Cardiac septum (tissue), 1 donor: Measurements from ENCODE around the gene PKP1. TPM values are rescaled to one million over a fixed set of nuclear protein-coding genes. Genes with fewer than 3 reads are reported as not detected.

Experiments
- DNase-seq: peaks from one replicate; pipeline ENCODE4 v3.0.0-alpha.2; 2020; ENCODE audit warnings: low spot score
- intact Hi-C: fragments of 100-400 bp; cut with DNase I; formaldehyde crosslinking; loops from one replicate; pipeline ENCODE4 v1.14.0; 2022
- total RNA-seq: library from RNA; stranded (reverse); fragmentation: NEBNext Ultra II Directional; extraction: Animal tissue kit (Norgen Biotek cat#: 25700); gene quantifications from one replicate; pipeline ENCODE4 v1.2.1, GENCODE V29; 2021
- donor health status: DM: no; HTN: no; CAD: no.

Gene PKP1
- total RNA-seq, 1 donor from 2014 or later, result 0.16 TPM

DNA sequence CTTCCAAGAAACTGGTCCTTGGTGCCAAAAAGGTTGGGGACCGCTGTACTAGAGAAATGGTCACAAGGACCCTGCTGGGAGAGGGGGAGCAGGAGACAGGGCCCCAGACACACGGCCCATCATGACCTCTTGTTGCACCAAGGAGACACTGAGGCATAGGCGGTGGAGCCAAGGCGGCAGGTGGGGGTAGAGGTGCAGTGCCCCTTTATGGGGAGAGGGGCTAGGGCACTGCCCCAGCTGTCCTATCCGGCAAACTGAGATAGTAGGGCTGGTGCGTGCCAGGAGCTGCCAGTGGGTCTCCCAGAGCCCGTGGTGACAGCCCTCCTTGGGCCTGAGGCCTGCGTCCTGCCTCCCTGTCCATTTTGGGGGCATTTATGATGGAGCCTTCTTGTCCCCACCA, 73.9 kb downstream of the PKP1 start:
- peak; percentile 74 for DNase-seq
- intact Hi-C loops, result no loop called here

DNA sequence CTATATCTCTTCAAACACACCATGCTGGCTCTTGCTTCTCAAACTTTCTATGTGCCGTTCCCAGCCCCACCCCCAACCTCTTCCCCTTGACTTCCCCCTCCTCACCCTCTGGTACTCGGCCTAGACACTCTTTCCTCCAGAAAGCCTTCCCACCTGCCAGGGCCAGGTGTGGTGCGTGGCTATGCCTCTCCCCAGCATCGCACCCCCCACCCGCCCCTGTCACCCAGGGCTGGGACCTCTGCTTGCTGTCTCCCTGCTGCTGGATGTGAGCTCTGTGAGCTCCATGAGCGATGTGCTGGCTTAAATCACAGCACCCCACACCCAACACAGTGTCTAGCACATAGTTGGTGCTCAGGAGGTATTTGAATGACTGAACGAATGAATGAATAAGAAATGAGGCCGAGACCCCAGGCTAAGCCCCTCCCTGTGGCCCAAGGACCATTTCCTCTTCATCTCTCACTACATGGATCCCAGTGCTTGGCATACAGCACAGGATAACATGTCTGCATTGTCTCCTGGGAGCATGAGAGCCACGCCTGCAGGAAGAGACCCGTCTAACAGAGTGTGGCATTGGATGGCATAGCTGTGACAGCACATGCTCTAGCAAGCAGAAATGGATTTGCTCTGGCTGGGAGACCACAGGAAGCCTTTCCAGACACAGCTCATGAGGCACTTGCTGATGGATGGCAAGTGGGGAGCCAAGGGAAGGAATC, 74.5 kb downstream of the PKP1 start:
- intact Hi-C loops, result no loop called here
- peak; percentile 72 for DNase-seq

DNA sequence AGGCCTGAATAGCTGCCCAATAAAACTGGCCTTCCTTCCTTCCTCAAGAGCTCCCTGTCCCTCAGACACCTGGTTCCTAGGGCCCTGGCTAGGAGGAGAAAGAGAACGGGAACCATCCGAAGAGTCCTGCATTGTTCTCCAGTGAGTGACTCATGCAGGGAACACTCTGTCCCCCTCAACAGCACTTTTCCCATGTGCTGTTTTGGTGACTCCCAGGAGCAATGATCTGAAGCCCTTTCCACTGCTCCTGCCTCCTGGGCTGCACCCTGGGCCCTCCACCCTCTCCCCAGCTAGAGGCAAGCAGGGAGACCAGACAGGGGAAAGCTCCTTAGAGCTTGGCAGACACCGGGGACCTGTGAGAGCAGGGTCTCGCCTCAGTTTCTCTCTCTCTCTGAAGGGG, 75.3 kb downstream of the PKP1 start:
- intact Hi-C loops, result no loop called here
- DNase-seq, result peak; percentile 46

DNA sequence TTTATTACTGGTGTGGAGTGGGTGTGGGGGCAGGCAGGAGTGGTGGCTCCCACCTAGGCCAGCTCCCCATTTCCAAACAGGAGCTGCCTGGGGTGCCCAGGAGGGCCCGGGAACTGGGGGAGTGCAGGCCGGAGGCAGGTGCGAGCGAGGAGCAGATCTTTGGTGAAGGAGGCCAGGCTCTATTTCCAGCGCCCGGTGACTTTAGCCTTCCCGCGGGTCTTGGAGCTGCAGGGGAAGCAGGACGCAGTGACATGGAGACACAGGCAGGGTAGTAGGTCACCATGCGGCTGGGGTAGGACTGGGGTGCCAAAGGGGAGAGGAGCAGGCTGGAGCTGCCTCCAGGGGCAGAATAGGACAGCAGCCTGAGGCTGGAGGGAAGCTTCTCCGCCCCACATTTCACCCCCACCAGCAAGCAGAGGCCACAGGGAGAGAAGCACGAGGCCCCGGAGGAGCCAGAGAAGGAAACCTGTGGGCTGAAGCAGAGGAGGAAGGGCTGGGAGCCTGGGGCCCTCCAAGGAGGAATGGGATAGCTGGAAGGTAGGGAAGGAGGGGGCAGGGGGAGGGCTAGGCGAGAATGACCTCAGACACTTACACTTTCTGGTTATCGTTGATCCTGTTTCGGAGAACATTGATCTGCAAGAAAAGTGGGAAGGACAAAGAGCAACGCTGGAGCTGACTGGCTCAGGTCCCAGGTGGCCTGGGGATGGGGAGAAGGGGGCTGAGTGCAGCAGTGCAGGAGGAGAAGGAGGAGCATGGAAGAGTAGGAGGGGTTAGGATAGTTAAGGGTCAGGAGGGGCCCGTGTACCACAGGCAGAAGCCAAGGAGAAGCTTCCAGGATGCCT, 75.9 kb downstream of the PKP1 start:
- DNase-seq, result peak; percentile 65
- intact Hi-C loops, result no loop called here

DNA sequence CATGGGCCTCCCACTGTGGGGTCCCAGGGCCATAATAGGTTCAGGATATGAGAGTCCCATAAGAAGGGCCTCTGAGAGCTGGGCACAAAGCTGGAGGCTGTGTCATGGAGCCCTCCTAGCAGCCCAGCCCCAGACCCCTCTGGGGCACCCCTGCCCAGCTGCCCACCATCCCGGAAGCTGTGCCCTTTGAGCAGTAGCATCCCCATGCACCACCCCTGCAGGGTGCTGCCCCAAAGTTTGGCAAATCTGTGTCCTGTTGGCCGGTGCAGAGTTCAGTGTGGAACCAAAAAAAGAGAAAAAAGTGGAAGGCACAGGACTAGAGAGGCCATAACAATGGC, 76.5 kb downstream of the PKP1 start:
- intact Hi-C loops, result loop anchor here (2.0 kb wide), 1 partner anchor 105 kb away; no protein-coding TSS in a partner anchor
- peak; percentile 69 for DNase-seq

DNA sequence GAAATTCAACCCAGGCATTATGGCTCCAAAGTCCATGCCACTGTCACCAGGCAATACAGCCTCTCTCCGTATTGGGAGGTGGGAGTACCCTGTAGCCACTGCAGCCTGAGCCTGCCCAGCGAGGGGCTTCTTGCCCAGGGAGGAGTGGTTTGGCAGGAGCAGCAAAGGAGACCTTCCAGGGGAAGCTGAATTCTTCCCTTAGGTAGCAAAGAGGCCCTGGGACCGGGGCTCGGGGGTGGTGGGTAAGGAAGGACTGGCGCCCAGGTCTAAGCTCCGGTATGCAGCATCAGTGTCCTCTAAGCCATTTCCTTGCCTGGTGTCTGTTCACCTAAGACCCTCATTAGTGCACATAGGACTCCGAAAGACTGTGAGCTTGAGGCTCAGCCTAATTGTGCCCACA, 77.2 kb downstream of the PKP1 start:
- intact Hi-C loops, result loop anchor here (2.0 kb wide), 1 partner anchor 106 kb away; no protein-coding TSS in a partner anchor
- peak; percentile 51 for DNase-seq

DNA sequence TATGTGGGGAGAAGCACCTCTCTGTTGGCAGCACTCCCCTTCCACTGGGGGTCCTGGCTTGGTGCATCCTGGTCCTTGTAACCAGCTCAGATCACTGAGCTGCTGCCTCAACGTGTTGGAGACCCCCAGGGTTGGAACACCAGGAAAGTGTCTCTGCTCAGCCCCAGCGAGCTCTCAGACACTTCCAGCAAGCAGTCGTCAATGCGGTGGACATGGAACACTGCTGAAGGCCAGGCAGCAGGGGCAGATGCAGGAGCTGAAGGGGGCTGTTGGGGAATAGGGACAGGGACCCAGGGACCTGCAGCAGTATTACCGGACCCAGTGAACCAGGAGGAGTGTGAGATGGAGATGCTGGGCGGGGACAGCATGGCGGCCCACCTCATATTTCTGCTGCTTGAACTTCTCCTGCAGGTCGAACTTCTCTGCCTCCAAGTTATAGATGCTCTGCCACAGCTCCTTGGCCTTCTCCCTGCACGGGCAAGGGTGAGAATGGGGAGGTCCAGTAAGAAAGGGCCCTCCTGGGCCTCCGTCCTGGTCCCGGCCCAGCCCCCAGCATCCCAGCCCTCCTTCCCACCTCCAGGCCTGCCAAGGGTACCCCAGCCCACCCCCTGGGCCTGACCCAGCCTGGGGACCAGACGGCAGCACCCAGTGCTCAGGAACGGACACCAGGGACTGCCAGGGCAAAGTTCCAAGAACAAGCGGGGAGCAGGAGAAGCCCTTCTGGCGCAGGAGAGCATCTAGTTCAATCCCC, 77.8 kb downstream of the PKP1 start:
- intact Hi-C loops, result loop anchor here (2.0 kb wide), 1 partner anchor 106 kb away; no protein-coding TSS in a partner anchor
- DNase-seq, result peak; percentile 47

DNA sequence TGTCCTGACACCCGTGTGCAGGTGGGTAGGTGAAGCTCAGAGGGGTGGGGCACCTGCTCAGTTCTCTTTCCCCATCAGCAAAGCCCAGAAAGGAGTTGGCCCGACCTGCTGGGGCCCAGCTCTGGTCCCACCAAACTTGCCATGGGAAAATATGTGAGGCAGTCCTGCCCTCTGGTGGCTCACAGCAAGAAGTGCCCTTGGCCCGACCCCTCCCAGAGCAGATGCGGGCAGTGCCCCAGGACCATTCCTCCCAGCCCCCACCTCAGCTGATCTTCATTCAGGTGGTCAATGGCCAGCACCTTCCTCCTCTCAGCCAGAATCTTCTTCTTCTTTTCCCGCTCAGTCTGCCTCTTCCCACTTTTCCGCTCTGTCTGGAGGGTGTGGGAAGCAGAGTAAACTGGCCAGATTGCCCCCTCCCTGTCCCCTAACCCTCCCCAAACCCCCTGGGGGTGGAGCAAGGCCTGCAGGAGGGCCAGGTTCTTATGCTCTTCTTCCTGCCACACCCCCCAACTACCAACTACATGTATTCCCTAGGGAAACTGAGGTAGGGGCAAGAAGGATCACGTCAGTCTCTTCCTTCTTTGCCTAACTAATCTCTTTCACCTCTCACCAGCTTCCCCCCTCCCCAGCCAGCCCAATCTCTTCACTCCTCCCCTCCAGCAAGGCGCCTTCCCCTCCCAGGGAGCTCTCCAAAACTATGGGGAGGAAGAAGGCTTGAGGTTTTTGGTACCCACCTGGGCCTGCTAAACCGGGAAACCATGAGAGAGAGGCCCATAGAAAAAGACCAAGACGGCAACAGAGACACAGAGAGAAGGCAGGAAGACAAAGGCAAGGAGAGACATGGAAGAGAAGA, 78.6 kb downstream of the PKP1 start:
- intact Hi-C loops, result loop anchor here (2.0 kb wide), 1 partner anchor 107 kb away; no protein-coding TSS in a partner anchor
- peak; percentile 76 for DNase-seq

DNA sequence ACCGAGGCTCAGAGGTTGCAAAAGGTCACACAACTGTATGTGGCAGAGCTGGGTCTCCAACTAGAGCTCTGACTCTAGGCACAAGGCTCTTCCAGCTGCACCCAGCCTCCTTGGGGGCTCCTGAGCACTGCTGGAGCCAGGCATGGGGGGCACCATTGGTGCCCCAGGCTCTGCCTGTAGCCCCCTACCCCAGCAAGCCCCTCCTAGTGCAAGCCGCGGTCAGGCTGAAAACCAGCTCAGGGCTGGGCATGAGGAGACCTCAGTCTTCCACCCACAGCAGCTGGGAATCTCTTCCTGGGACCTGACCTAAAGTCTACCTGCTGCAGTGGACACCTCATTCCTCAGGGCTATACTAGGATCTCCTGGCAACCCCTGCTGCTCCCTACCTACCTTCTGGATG, 79.6 kb downstream of the PKP1 start:
- DNase-seq, result peak; percentile 69
- intact Hi-C loops, result no loop called here

DNA sequence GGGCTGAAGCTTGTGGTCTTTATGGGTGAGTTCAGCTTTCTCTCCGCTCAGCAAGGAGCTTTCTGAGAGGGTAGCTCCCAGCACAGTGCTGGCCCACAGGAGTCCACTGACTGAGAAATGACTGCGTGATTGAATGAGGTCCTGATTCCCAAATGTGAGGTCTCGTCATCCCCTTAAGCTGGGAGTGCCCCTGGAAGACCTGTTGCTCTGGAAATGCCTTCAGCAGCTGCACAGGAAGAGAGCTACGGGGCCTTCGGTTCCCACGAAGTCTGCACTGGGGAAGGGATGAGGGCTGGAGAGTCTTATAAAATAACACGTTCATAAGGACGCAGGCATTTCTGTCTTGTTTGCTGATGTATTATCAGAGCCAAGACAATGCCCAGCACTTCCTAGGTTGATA, 80.2 kb downstream of the PKP1 start:
- intact Hi-C loops, result no loop called here
- DNase-seq, result peak; percentile 65

DNA sequence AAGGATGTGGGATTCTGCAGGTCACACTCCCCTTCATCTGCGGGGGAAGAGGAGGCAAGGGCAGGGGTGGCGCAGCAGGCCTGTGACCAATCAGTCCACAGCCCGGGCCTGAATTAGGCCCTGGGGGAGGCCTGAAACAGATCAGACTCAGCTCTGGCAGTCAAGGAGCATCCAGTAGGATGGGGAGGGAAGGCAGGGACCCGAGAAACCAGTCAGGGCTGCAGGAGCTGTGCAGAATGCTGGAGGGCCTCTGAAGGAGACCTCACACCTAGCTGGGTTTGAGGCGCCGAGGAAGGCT, 81.5 kb downstream of the PKP1 start:
- intact Hi-C loops, result no loop called here
- peak; percentile 55 for DNase-seq

DNA sequence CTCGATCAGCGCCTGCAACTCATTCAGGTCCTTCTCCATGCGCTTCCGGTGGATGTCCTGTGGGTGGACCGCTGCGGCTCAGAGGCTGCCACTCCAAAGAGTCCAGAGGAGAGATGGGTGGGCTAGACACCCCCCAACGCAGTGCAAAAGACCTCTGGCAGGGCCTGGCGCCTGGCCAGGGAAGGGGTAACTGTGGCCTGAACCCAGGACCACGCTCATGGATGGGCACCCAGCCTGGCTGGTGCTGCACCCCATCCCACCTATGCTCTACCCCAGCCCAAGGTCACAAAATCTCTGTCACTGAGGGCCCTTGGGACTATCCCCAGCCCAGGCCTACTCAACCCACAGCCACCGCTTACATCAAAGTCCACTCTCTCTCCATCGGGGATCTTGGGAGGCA, 81.9 kb downstream of the PKP1 start:
- intact Hi-C loops, result no loop called here
- DNase-seq, result no peak

DNA sequence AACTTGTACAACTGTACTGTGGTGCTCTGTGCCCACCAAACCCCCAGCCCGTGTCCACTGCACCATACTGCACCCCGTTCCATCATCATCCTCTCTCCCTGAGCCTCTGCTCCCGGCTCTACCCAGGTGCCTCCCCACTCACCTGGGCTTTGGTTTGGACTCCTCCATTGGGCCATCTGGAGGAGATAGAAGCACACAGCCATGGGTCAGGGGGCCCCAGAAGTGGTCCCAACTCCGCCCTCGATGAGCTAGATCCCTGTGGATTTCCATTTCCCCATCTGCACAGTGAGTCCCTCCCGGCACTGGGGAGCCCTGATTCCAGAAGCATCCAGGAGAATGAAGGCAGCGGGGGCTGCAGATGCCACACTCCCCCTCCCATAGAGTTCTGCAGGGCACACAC, 83.4 kb downstream of the PKP1 start:
- intact Hi-C loops, result no loop called here
- no peak for DNase-seq

DNA sequence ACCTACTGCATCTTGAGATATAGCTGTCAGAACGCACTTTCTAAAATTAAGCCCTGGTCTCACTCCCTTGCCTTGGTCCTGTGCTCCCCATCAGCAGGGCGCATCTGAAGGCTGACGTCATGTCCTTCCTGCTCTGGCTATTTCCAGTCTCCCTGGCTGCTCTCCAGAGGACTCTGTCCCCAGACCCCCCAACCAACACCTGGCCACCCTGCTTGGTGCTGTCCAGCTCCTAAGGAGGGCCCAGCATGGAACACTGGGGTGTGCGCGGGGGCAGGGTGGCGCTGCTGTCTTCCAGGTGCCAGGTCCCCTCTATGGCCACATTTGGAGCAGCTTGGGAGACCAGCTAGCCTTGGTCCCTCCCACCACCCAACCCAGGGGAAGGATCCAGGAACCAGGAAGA, 85.9 kb downstream of the PKP1 start:
- DNase-seq, result no peak
- intact Hi-C loops, result no loop called here

DNA sequence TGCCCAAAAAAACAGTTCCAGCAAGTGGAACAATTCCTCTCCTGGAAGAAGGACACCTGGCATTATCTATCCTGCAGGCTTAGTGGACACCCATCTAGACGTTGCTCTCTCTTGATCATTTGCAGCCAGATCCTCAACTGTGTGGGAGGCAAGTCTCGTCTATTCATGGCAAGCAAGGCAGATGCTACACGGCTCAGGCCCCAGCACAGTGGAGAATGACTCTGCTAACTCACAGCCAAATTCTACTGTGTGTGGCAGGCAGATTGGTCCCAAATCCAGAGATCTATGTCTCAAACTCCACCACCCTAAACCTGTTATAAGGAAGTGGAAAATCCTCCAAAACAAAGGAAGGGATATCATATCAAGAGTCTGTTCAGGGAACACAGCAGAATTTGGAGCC, 87.2 kb downstream of the PKP1 start:
- intact Hi-C loops, result no loop called here
- no peak for DNase-seq

DNA sequence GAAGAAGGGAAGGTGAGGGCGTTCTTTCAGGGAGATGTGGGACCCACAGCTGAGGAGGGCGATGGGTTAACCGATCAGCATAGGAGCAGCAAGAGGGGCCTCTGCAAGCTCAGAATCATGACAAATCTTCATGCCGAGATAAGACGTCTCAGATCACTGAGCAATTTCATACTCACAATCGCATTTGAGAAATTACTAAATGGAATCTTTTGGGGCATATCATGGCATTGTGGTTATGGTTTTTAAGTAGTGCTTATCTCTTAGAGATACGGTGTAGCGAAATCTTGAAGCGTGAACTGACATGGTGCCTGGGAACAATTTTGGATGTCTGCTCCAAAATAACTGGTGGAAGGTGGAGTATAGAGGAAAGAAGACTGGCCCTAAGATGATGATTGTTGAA, 88.0 kb downstream of the PKP1 start:
- intact Hi-C loops, result no loop called here
- DNase-seq, result no peak

DNA sequence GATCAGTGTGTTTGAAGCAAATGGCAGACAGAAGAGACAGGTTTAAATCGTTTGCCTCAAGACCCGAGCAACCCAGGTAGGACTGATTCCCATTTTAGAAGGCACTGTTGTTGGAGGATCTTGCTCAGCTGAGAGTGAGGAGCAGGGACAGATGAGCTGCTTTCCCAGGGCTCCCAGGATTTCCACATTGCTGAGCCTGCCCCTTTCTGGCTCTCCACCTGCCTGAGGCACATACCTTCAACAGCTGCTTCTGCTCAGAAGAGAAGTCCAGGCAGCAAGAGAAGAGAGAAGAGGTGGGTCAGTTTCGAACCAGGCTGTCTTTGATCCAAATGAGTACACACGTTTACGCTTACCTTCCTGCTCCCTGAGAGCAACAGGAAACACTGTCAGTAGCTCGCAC, 88.5 kb downstream of the PKP1 start:
- no peak for DNase-seq
- intact Hi-C loops, result no loop called here

DNA sequence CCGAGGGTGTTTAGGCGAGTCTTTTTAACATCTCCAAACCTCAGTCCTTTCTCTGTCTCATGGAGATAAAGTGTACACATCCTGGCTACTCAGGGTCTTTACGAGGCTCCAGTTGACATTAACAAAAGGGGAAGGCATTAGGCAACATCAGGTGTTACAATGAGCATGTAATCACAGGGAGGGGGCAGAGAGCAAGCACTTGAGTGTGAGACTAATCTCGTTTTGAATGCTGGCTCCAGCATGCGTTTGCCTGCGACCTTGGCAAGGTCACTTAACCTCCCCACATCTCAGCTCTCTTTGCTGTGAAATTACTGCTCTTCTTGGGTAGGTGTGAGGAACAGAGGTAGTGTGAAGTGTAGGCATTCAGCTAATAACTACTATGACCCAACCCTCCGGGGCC, 91.1 kb downstream of the PKP1 start:
- intact Hi-C loops, result no loop called here
- DNase-seq, result no peak

DNA sequence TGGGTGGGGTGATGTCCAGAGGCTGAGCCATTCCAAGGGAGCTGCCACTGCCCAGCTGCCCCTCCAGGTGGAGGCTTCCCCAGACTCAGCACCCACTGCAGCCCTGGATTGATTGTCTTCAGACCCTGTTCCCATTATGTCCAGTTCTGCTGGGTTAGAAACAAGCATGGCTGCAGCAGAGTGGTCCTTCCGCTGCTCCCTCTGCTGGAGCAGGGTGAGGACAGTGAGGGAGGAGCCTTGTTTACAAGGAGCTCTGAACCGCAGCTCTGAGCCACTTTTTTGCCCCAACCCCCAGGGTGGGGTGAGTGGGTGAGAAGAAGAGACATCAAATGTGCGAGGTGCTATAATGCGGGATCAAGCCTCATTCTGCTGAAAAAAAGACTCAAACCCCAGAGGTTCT, 91.9 kb downstream of the PKP1 start:
- DNase-seq, result no peak
- intact Hi-C loops, result loop anchor here (5.0 kb wide), 1 partner anchor 87 kb away; no protein-coding TSS in a partner anchor

DNA sequence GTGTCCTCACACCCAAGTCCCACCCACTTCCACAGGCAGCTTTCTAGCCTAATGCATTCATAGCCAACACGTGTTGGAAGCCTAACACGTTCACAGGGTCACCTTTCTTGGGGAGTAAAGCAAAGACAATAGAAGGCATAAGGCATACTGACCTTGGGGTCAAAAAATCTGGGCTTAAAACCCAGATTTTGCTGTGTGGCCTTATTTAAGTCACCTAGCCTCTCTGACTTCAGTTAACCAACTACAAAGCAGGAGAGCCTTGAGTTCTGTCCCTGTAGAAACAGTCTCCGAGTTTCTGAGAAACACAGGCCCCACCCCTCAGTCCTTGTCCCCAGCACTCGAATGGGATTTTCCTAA, 92.8 kb downstream of the PKP1 start:
- intact Hi-C loops, result loop anchor here (5.0 kb wide), 1 partner anchor 86 kb away; no protein-coding TSS in a partner anchor

More for the DNA sequence above, 92.8 kb downstream of the PKP1 start:
- no peak for DNase-seq
